Keratinocyte (primary cell): ENCODE data around the gene ACTA2.

Experiments used
- EZH2 ChIP-seq: IDR thresholded peaks from one replicate; pipeline ENCODE4 v1.6.1; 2012; ENCODE audit warnings: inconsistent platforms, mild to moderate bottlenecking, low read length, moderate library complexity
- TF ChIP-seq, protein P1 (sequence below), 3 experiments: IDR thresholded peaks in 1 of 3; conservative IDR thresholded peaks in 1 of 3; optimal IDR thresholded peaks in 1 of 3; 2 replicates in 2 of 3; 3 replicates in 1 of 3; pipeline versions ENCODE3 to v1.5.1; 2011; ENCODE audit warnings: low read length in 3 of 3, mild to moderate bottlenecking in 3 of 3, moderate library complexity in 2 of 3, control low read depth in 1 of 3, inconsistent platforms in 1 of 3; ENCODE audit not compliant: insufficient read depth in 2 of 3; ENCODE audit errors: extremely low read depth in 1 of 3

DNA sequence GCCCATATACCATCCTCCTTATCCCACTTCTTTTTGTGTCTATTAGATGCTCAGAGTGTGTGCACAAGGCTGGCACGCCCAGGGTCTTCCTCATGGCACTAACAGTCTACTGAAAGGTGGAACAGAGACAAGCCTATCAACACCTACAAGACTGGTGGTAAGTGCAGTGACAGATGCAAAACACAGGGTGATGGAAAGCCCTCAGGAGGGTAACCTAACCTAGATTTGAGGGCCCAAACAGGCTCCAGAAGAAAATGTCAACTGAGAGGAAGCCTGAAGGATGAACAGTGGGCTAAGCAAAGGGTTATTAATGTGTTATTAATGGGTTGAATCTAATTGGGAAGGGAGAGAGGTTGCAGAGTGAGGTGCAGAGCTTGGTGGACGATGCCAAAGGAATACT, 36.9 kb upstream of the ACTA2 start:
- TF ChIP-seq, protein P1, sequence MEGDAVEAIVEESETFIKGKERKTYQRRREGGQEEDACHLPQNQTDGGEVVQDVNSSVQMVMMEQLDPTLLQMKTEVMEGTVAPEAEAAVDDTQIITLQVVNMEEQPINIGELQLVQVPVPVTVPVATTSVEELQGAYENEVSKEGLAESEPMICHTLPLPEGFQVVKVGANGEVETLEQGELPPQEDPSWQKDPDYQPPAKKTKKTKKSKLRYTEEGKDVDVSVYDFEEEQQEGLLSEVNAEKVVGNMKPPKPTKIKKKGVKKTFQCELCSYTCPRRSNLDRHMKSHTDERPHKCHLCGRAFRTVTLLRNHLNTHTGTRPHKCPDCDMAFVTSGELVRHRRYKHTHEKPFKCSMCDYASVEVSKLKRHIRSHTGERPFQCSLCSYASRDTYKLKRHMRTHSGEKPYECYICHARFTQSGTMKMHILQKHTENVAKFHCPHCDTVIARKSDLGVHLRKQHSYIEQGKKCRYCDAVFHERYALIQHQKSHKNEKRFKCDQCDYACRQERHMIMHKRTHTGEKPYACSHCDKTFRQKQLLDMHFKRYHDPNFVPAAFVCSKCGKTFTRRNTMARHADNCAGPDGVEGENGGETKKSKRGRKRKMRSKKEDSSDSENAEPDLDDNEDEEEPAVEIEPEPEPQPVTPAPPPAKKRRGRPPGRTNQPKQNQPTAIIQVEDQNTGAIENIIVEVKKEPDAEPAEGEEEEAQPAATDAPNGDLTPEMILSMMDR (optimal IDR thresholded peaks at IDR 0.05 in 1 of 3, IDR thresholded peaks at IDR 0.05 in 1 of 3, conservative IDR thresholded peaks at IDR 0.05 in 1 of 3; ENCODE audit: extremely low read depth in 1 of 3, insufficient read depth in 2 of 3, low read length in 3 of 3): no peak
- TF ChIP-seq EZH2: no peak
